Motor neuron (in vitro differentiated cells): ENCODE results near the gene ASTN2. TPM values are rescaled to one million over a fixed set of nuclear protein-coding genes. Genes with fewer than 3 reads are reported as not detected.
A peak's percentile ranks its signal among the peaks of the same experiment; 100 is the strongest.

Source experiments
- ATAC-seq, 8 experiments: fragments of 200-7000 bp; cut with Tn5 transposase; replicated peaks in 6 of 8; 2 replicates each; pipeline ENCODE4 v1.8.0; 2021; ENCODE audit warnings: mild to moderate bottlenecking in 8 of 8, moderate library complexity in 8 of 8
- H3K27ac ChIP-seq, 2 donors: fragments of 250-450 bp; sonication (Bioruptor Pico); 2 replicates each; pipeline ENCODE4 v1.9.0; 2021; ENCODE audit warnings: antibody characterized with exemption in 2 of 2, mild to moderate bottlenecking in 2 of 2, moderate library complexity in 1 of 2
- H3K4me1 ChIP-seq, 2 donors: fragments of 250-450 bp; sonication (Bioruptor Pico); replicated peaks in 1 of 2; 2 replicates each; pipeline ENCODE4 v1.6.1; 2021; ENCODE audit warnings: antibody characterized with exemption in 2 of 2, mild to moderate bottlenecking in 2 of 2, moderate library complexity in 1 of 2
- H3K4me3 ChIP-seq, 5 donors: fragments of 250-450 bp; sonication (Bioruptor Pico); 2 replicates each; pipeline ENCODE4 v1.9.0; 2021; ENCODE audit warnings: antibody characterized with exemption in 5 of 5, mild to moderate bottlenecking in 5 of 5, moderate library complexity in 4 of 5
- whole genome bisulfite sequencing, 10 experiments: fragments of 450-650 bp; shearing (Covaris generic); methylation state at CpG; one replicate each; pipeline ENCODE4 v1.0.0; 2022; 5-methylcytosine and 5-hydroxymethylcytosine counted together
- in situ Hi-C, 9 experiments: fragments of 400-800 bp; cut with MboI; loops; one replicate each; pipeline ENCODE4 v1.15.0; 2021; ENCODE audit warnings: low sequenced_read_pairs in 9 of 9, low pct_unique_long_range_greater_than_20kb in 2 of 9; ENCODE audit not compliant: unreplicated experiment in 9 of 9
- total RNA-seq, 8 experiments: library from RNA; unstranded; fragments of 300-600 nt; gene quantifications; 2 replicates each; pipeline versions ENCODE4 v1.2.3 to v1.2.4, GENCODE V29; 2022

The ASTN2 gene
- total RNA-seq, 8 experiments from 2014 or later = 13.6 to 54.6 (median 17.9) TPM

GRCh38 chr9:117413346-117414219 lies 1.3 kb downstream of the ASTN2 start:
- Histone ChIP-seq H3K27ac (no peak overlapping the region), H3K4me1 (peaks cover 6 to 9% of the 10 kb centered on the region in 2 donors), H3K4me3 (peak overlapping the region; percentile 45 to 87 (median 55))
- ATAC-seq = peak in 7 of 8 experiments; percentile 5 to 51 (median 41)
- 0 to 3% (median 2%) methylated on average over 6 to 24 of the region's 51 CpGs; no CpG with 5 or more reads in 6 of the 10 experiments for WGBS, 10 experiments
- in situ Hi-C loops = loop anchor here in 1 of 9 experiments (25.0 kb wide), 1 partner anchor 326 kb away; no protein-coding TSS in a partner anchor

- peak overlapping the region; percentile 45 to 87 (median 55) for H3K4me3 ChIP-seq
- no peak overlapping the region for H3K27ac ChIP-seq
- WGBS, 10 experiments = 16 to 100% (median 36%) methylated on average over 1 to 16 of the region's 24 CpGs; no CpG with 5 or more reads in 6 of the 10 experiments
- H3K4me1 ChIP-seq = peaks cover 7 to 11% of the 10 kb centered on the region in 2 donors
- in situ Hi-C loops = loop anchor here in 1 of 9 experiments (25.0 kb wide), 1 partner anchor 326 kb away; no protein-coding TSS in a partner anchor
- ATAC-seq = peak in 1 of 8 experiments; percentile 14
Observed at GRCh38 chr9:117412841-117413240, 2.0 kb downstream of the ASTN2 start.

- no peak for ATAC-seq
- Histone ChIP-seq H3K4me1 (peaks cover 14 to 16% of the 10 kb centered on the region in 2 donors), H3K4me3 (peak overlapping the region in 1 of 5 donors; percentile 87), H3K27ac (no peak overlapping the region)
- in situ Hi-C loops = loop anchor here in 1 of 9 experiments (25.0 kb wide), 1 partner anchor 325 kb away; no protein-coding TSS in a partner anchor
- WGBS, 10 experiments = 37 to 100% (median 67%) methylated on average over 2 to 4 of the region's 17 CpGs; no CpG with 5 or more reads in 2 of the 10 experiments
Observed at GRCh38 chr9:117412006-117412715, 2.7 kb downstream of the ASTN2 start.

GRCh38 chr9:117411547-117411946 lies 3.3 kb downstream of the ASTN2 start:
- WGBS, 10 experiments = 0 to 67% (median 43%) methylated on average over 1 to 2 of the region's 4 CpGs; no CpG with 5 or more reads in 1 of the 10 experiments
- H3K4me3 ChIP-seq = no peak overlapping the region

GRCh38 chr9:117409321-117409720 lies 5.5 kb downstream of the ASTN2 start:
- ATAC-seq = no peak
- Histone ChIP-seq H3K4me3 (no peak overlapping the region), H3K27ac (no peak overlapping the region), H3K4me1 (peaks cover 15 to 16% of the 10 kb centered on the region in 2 donors)
- in situ Hi-C loops = loop anchor here in 1 of 9 experiments (25.0 kb wide), 1 partner anchor 322 kb away; no protein-coding TSS in a partner anchor
- 0 to 100% (median 65%) methylated on average over 1 to 4 of the region's 5 CpGs; no CpG with 5 or more reads in 2 of the 10 experiments for WGBS, 10 experiments

More at GRCh38 chr9:117411547-117411946, 3.3 kb downstream of the ASTN2 start:
- Histone ChIP-seq H3K4me1 (peaks cover 15 to 19% of the 10 kb centered on the region in 2 donors), H3K27ac (no peak overlapping the region)
- ATAC-seq = peak in 4 of 8 experiments; percentile 7 to 52 (median 40)
- in situ Hi-C loops = loop anchor here in 1 of 9 experiments (25.0 kb wide), 1 partner anchor 324 kb away; no protein-coding TSS in a partner anchor

GRCh38 chr9:117407436-117408022 lies 7.3 kb downstream of the ASTN2 start:
- peak in 5 of 8 experiments; percentile 64 to 80 (median 70) for ATAC-seq
- Histone ChIP-seq H3K4me3 (no peak overlapping the region), H3K4me1 (peaks cover 11 to 18% of the 10 kb centered on the region in 2 donors), H3K27ac (no peak overlapping the region)
- in situ Hi-C loops = loop anchor here in 1 of 9 experiments (25.0 kb wide), 1 partner anchor 320 kb away; no protein-coding TSS in a partner anchor
- WGBS, 10 experiments = 8 to 30% methylated on average over 2 of the region's 2 CpGs; no CpG with 5 or more reads in 8 of the 10 experiments

GRCh38 chr9:117405950-117406705 lies 8.7 kb downstream of the ASTN2 start:
- 10 to 85% (median 64%) methylated on average over 2 to 7 of the region's 7 CpGs; no CpG with 5 or more reads in 1 of the 10 experiments for WGBS, 10 experiments
- Histone ChIP-seq H3K4me1 (peaks cover 9 to 16% of the 10 kb centered on the region in 2 donors), H3K27ac (no peak overlapping the region), H3K4me3 (no peak overlapping the region)
- no peak for ATAC-seq
- in situ Hi-C loops = loop anchor here in 1 of 9 experiments (25.0 kb wide), 1 partner anchor 319 kb away; no protein-coding TSS in a partner anchor

GRCh38 chr9:117403848-117404247 lies 11.0 kb downstream of the ASTN2 start:
- no peak overlapping the region for H3K4me3 ChIP-seq
- in situ Hi-C loops = loop anchor here in 1 of 9 experiments (25.0 kb wide), 1 partner anchor 317 kb away; no protein-coding TSS in a partner anchor
- WGBS, 10 experiments = 40 to 100% methylated on average over 1 of the region's 2 CpGs; no CpG with 5 or more reads in 8 of the 10 experiments
- peaks cover 14 to 22% of the 10 kb centered on the region in 2 donors for H3K4me1 ChIP-seq
- ATAC-seq = no peak
- no peak overlapping the region for H3K27ac ChIP-seq

GRCh38 chr9:117403403-117403811 lies 11.4 kb downstream of the ASTN2 start:
- Histone ChIP-seq H3K4me3 (no peak overlapping the region), H3K4me1 (peaks cover 14 to 22% of the 10 kb centered on the region in 2 donors), H3K27ac (no peak overlapping the region)
- in situ Hi-C loops = loop anchor here in 1 of 9 experiments (25.0 kb wide), 1 partner anchor 316 kb away; no protein-coding TSS in a partner anchor
- peak in 4 of 8 experiments; percentile 31 to 64 (median 38) for ATAC-seq
- WGBS, 10 experiments = no CpG with 5 or more reads among the region's 6 CpGs

- in situ Hi-C loops = loop anchor here in 1 of 9 experiments (25.0 kb wide), 1 partner anchor 313 kb away; no protein-coding TSS in a partner anchor
- H3K27ac ChIP-seq = no peak overlapping the region
- 0 to 60% (median 20%) methylated on average over 1 to 2 of the region's 2 CpGs; no CpG with 5 or more reads in 3 of the 10 experiments for WGBS, 10 experiments
- ATAC-seq = peak in 1 of 8 experiments; percentile 28
- no peak overlapping the region for H3K4me3 ChIP-seq
- H3K4me1 ChIP-seq = peaks cover 5 to 12% of the 10 kb centered on the region in 2 donors
Observed at GRCh38 chr9:117400171-117400570, 14.7 kb downstream of the ASTN2 start.

GRCh38 chr9:117395151-117395650 lies 19.7 kb downstream of the ASTN2 start:
- H3K4me3 ChIP-seq = no peak overlapping the region
- in situ Hi-C loops = no loop called here
- 13 to 85% (median 60%) methylated on average over 1 to 4 of the region's 5 CpGs; no CpG with 5 or more reads in 2 of the 10 experiments for WGBS, 10 experiments
- H3K27ac ChIP-seq = no peak overlapping the region
- H3K4me1 ChIP-seq = peaks cover 2% of the 10 kb centered on the region in 2 donors
- ATAC-seq = no peak
